ENCODE data around the gene DNLZ.

The DNLZ gene

DNA sequence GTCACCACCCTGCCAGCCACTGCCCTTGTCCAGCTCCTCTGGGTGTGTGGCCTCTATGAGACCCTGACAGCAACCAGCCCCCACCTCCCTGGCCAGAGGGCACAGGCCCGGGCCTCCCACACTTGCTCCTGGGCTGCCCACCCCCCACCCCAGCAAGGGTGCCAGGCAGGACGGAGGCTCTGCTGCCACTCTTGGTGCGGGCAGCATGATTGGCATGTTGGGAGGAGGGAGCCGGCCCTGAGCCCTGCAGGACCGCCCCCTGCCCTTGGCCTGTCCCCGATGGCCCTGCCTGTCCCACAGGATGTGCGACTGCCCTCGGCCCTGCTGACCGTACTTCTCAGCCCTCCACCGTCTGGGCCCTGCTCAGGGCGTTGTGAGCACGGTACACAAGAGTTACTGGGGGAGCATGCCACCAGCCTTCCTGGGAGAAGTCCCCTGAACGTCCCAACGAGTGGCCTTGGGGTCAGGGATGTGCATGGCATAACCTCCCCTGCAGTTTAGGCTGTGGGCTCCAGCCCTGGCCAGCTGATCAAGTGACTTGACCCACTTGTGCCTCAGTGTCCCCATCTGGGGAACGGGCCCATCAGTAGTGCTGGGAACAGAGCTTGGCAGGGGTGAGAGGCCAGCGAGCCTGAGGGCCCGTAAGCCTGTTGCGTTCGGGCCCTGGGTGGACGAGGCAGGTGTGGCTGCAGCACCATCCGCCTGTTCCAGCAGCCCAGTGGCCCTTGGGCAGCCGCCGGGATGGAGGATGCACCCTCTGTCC lies 20.2 kb downstream of the DNLZ start:
- DNase-seq (ENCODE audit: low spot score in 2 of 2) (no peak), ATAC-seq (ENCODE audit: low read depth) (no peak)
- Mint-ChIP-seq H3K9me3 (no peaks in the 10 kb centered on the region), H3K4me3 (peak overlapping the region; percentile 11), H3K27ac (peak overlapping the region; percentile 53), H3K4me1 (no peaks in the 10 kb centered on the region), H3K27me3 (peaks cover 6% of the 10 kb centered on the region), H3K36me3 (no peaks in the 10 kb centered on the region)

GRCh38 chr9:136342181-136343120 lies 21.1 kb downstream of the DNLZ start:
- Mint-ChIP-seq H3K36me3 (no peaks in the 10 kb centered on the region), H3K27ac (no peak overlapping the region), H3K9me3 (no peaks in the 10 kb centered on the region), H3K4me1 (no peaks in the 10 kb centered on the region), H3K4me3 (peak overlapping the region; percentile 8), H3K27me3 (peaks cover 6% of the 10 kb centered on the region)
- ATAC-seq (ENCODE audit: low read depth), result peak; percentile 77
- DNase-seq (ENCODE audit: low spot score in 2 of 2), result peak; percentile 70 to 83

DNA sequence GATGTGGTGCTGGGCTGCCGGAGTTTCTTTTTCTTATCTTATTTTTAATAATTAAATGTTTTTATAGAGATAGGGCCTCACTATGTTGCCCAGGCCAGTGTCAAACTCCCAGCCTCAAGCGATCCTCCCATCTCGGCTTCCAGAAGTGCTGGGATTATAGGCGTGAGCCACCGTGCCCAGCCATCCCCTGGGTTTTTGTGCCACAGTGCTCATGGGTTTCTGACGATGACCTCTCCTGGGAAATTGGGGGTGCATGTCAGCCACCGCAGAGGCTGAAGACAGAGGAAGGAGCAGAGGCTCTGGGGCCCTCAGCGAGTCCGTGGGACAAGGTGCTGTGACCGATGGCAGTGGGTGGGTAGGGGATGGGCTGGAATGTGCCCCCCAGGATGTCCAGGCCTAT lies 21.8 kb downstream of the DNLZ start:
- H3K36me3 Mint-ChIP-seq, result no peaks in the 10 kb centered on the region
- H3K27ac Mint-ChIP-seq, result no peak overlapping the region
- H3K4me1 Mint-ChIP-seq, result no peaks in the 10 kb centered on the region
- H3K4me3 Mint-ChIP-seq, result peak overlapping the region; percentile 43
- no peaks in the 10 kb centered on the region for H3K9me3 Mint-ChIP-seq
- DNase-seq (ENCODE audit: low spot score in 2 of 2) (no peak), ATAC-seq (ENCODE audit: low read depth) (no peak)
- H3K27me3 Mint-ChIP-seq, result peaks cover 6% of the 10 kb centered on the region

GRCh38 chr9:136341042-136341655 lies 22.4 kb downstream of the DNLZ start:
- Mint-ChIP-seq H3K27me3 (peaks cover 6% of the 10 kb centered on the region), H3K4me3 (no peak overlapping the region), H3K9me3 (no peaks in the 10 kb centered on the region), H3K4me1 (no peaks in the 10 kb centered on the region), H3K27ac (no peak overlapping the region), H3K36me3 (no peaks in the 10 kb centered on the region)
- ATAC-seq (ENCODE audit: low read depth) (no peak), DNase-seq (ENCODE audit: low spot score in 2 of 2) (no peak)

- no peaks in the 10 kb centered on the region for H3K4me1 Mint-ChIP-seq
- ATAC-seq (ENCODE audit: low read depth) (no peak), DNase-seq (ENCODE audit: low spot score in 2 of 2) (no peak)
- peaks cover 8% of the 10 kb centered on the region for H3K27me3 Mint-ChIP-seq
- H3K27ac Mint-ChIP-seq, result no peak overlapping the region
- H3K36me3 Mint-ChIP-seq, result no peaks in the 10 kb centered on the region
- no peaks in the 10 kb centered on the region for H3K9me3 Mint-ChIP-seq
- H3K4me3 Mint-ChIP-seq, result no peak overlapping the region
Measured at GRCh38 chr9:136340356-136341041, 23.0 kb downstream of the DNLZ start.

GRCh38 chr9:136339958-136340310 lies 23.6 kb downstream of the DNLZ start:
- Mint-ChIP-seq H3K4me3 (no peak overlapping the region), H3K27me3 (peaks cover 6% of the 10 kb centered on the region), H3K9me3 (no peaks in the 10 kb centered on the region), H3K36me3 (no peaks in the 10 kb centered on the region), H3K4me1 (no peaks in the 10 kb centered on the region), H3K27ac (no peak overlapping the region)
- no peak for DNase-seq (ENCODE audit: low spot score in 2 of 2)
- no peak for ATAC-seq (ENCODE audit: low read depth)

DNA sequence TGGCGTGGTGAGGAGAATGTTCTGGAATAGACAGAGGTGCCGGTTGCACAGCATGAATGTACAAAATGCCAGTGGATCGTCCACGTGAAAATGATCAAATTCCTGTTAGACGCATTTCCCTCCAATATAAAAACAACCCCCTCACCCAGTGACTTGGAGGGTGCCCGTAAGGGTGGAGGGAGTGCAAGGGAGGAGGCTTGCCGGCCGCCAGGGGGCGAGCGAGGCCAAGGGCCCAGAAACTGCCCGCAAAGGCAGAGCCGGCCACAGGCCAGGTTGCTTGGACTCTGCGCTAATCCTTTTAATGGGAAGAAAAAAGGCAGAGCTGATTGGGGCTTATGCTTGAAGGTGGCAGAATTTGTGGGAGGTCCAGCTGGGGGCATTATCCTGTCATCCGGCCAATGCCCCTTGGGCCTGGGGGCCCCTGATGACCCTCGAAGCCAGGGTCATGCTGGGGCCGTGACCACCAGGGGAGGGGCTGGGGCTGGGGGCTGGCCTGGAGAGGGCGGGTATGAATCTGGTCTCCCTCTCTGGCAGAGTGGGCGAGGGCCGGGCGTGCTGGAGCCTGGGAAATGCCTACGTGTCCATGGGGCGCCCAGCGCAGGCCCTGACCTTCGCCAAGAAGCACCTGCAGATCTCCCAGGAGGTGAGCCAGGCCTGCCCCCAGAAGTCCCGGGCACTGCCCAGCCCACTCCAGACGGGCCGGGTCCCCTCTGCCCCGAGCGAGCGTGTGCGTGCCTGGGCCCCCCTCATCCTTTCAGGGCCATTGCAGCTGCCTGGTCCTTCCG lies 24.2 kb downstream of the DNLZ start:
- Mint-ChIP-seq H3K36me3 (no peaks in the 10 kb centered on the region), H3K27ac (no peak overlapping the region), H3K4me3 (no peak overlapping the region), H3K27me3 (peaks cover 6% of the 10 kb centered on the region), H3K4me1 (no peaks in the 10 kb centered on the region), H3K9me3 (no peaks in the 10 kb centered on the region)
- ATAC-seq (ENCODE audit: low read depth) (peak; percentile 75), DNase-seq (ENCODE audit: low spot score in 2 of 2) (peak; percentile 56 to 62)

DNA sequence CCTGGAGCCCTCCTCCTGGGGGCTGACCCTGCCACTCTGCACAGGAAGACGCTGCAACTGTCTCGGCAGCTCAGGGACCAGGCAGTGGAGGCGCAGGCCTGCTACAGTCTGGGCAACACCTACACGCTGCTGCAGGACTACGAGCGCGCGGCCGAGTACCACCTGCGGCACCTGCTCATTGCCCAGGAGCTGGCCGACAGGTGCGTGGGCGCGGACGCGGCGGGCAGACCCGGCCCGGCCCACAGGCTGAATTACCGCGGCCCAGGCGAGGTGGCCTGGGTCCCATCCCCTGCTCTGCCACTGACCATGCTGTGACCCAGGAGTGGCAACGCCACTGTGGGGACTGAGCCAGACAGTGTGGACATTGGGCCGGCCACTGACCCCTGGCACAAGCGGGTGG lies 25.0 kb downstream of the DNLZ start:
- Mint-ChIP-seq H3K27ac (no peak overlapping the region), H3K36me3 (no peaks in the 10 kb centered on the region), H3K9me3 (no peaks in the 10 kb centered on the region), H3K27me3 (peaks cover 4% of the 10 kb centered on the region), H3K4me1 (no peaks in the 10 kb centered on the region), H3K4me3 (no peak overlapping the region)
- ATAC-seq (ENCODE audit: low read depth), result no peak
- no peak for DNase-seq (ENCODE audit: low spot score in 2 of 2)

DNA sequence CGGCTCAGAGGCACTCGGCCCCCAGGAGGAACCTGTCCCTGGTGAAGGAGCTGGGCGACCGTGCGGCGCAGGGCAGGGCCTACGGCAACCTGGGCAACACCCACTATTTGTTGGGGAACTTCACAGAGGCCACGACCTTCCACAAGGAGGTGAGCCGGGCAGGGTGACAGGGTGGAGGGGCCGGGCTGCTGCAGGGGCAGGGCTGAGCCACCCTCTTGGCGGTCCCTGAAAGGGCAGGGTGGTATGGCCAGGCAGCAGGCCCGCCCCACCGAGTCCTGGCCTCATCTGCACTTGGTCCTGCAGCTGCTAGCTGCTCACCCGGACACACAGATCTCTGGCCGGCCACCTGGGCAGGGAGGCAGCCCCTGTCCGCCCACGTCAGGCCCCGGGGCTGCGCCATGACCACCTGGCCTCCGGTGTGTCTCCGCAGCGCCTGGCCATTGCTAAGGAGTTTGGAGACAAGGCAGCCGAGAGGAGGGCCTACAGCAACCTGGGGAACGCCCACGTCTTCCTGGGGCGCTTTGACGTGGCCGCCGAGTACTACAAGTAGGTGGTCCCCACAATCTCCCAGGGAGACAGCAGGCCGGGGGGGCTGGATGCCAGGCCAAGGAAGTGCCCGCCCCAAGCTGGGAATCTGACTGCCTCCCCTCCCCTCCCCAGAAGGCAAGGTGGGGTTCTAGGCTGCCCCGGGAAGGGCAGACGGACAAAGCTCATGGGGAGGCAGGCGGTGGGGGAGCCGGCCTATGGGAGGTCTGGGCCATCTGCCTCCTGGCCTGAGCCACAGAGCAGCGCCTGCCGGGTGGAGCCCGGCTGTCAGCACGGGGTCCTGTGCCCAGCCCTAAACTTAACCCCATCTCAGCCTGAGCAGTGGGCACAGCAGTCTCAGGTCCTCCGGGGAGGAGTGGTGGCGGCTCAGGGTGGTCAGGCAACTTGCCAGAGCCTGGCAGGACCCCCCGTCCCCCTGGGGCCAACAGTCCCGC lies 25.8 kb downstream of the DNLZ start:
- Mint-ChIP-seq H3K4me3 (no peak overlapping the region), H3K9me3 (no peaks in the 10 kb centered on the region), H3K36me3 (no peaks in the 10 kb centered on the region), H3K4me1 (no peaks in the 10 kb centered on the region), H3K27ac (no peak overlapping the region), H3K27me3 (peaks cover 4% of the 10 kb centered on the region)
- no peak for ATAC-seq (ENCODE audit: low read depth)
- no peak for DNase-seq (ENCODE audit: low spot score in 2 of 2)

- Mint-ChIP-seq H3K36me3 (no peaks in the 10 kb centered on the region), H3K9me3 (no peaks in the 10 kb centered on the region), H3K27me3 (peaks cover 4% of the 10 kb centered on the region), H3K4me3 (no peak overlapping the region), H3K27ac (no peak overlapping the region), H3K4me1 (no peaks in the 10 kb centered on the region)
- ATAC-seq (ENCODE audit: low read depth), result no peak
- no peak for DNase-seq (ENCODE audit: low spot score in 2 of 2)
Measured at GRCh38 chr9:136336881-136337280, 26.7 kb downstream of the DNLZ start.

GRCh38 chr9:136336156-136336870 lies 27.2 kb downstream of the DNLZ start:
- DNase-seq (ENCODE audit: low spot score in 2 of 2) (no peak), ATAC-seq (ENCODE audit: low read depth) (no peak)

More at GRCh38 chr9:136336156-136336870, 27.2 kb downstream of the DNLZ start:
- Mint-ChIP-seq H3K27me3 (peaks cover 4% of the 10 kb centered on the region), H3K4me1 (no peaks in the 10 kb centered on the region), H3K9me3 (no peaks in the 10 kb centered on the region), H3K27ac (no peak overlapping the region), H3K36me3 (no peaks in the 10 kb centered on the region), H3K4me3 (no peak overlapping the region)

Measured in memory B cell (primary cell).